CD1c-positive myeloid dendritic cell (primary cell): ENCODE measurements around the gene CBLC.
"Not testable (repeated sequence)": the region's sequence is repeated elsewhere in the genome, so short reads cannot be mapped to it uniquely, and the experiment has no call there.

Experiments used
- DNase-seq: peaks from one replicate; pipeline ENCODE4 v3.0.0-alpha.2; 2016; ENCODE audit errors: extremely low spot score

Gene CBLC

DNA sequence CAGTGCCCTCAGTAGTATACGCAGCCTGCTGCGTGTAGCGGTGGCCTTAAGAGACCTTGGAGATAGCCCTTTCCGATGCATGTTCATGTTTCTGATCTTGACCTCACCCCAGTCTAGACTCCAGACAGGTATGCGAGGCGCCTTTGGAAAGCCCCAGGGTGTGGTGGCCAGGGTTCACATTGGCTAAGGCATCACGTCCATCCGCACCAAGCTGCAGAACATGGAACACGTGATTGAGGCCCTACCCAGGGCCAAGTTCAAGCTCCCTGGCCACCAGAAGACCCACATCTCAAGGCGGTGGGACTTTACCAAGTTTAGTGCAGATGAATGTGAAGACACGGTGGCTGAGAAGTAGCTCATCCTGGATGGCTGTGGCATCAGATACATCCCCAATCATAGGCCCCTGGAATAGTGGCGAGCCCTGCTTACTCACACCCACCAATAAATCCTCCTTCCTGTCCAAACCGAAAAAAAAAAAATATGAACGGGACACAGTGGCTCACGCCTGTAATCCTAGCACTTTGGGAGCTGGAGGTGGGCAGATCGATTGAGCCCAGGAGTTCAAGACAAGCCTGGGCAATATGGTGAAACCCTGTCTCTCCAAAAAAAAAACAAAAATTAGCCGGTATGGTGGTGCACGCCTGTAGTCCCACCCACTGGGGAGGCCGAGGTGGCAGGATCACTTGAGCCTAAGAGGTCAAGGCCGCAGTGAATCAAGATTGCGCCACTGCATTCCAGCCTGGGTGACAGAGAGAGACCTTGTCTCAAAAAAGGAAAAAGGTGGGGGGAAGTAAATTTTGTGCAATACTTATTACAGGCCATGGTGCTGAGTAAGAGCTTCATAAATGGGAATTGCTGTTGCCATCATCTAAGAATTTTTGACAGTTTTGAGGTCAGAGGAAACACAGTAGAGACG lies 12.4 kb upstream of the CBLC start:
- DNase-seq = peak; percentile 83

DNA sequence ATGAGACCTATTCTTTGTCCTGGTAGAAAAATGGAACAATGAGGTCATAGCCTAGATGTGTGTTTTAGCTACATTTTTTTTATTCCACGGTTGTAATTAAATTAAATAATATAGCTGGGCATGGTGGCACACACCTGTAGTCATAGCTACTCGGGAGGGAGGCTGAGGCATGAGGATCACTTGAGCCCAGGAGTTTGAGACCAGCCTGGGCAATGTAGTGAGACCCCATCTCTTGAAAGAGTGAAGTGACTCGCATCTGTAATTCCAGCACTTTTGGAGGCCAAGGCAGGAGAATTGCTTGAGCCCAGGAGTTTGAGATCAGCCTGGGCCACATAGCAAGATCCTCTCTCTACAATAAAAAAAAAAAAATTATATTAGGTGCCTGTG lies 11.7 kb upstream of the CBLC start:
- no peak for DNase-seq

DNA sequence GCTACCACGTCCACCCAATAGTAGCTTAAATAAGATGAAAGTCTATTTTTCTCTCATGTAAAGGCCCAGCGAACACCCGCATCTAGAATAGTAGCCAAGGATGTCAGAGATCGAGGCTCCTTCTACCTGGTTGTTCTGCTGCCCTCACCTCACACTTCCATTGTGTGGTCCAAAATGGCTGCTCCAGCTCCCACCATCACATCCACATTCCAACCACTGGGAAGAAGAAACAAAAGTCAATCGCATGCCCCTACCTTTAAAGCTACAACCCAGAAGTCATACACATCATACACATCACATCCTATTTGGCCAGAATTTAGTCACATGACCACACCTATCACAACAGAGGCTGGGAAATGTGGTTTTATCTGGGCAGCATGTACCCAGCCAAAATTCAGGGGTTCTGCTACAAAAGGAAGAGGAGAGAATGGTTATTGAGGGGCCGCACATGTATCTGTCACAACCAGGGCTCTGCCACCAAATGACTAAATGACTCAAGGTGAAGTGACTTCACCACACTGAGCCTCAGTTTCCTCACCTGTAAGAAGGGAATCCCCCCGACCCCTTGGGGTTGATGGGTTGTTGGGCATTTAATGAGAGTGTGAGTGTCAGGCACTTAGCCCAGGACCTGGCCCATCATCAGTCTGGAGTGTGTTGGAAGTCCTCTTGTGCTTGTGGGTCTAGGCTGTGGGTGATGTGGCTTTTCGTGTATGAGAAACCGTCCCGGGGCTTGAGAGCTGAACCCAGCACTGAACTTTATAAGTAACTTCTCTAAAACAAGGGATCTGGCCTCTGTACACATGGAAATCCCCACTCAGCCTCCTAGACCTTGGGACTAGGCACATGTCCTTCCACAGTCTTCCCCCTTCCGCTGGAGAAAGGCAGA lies 10.2 kb upstream of the CBLC start:
- peak; percentile 75 for DNase-seq

DNA sequence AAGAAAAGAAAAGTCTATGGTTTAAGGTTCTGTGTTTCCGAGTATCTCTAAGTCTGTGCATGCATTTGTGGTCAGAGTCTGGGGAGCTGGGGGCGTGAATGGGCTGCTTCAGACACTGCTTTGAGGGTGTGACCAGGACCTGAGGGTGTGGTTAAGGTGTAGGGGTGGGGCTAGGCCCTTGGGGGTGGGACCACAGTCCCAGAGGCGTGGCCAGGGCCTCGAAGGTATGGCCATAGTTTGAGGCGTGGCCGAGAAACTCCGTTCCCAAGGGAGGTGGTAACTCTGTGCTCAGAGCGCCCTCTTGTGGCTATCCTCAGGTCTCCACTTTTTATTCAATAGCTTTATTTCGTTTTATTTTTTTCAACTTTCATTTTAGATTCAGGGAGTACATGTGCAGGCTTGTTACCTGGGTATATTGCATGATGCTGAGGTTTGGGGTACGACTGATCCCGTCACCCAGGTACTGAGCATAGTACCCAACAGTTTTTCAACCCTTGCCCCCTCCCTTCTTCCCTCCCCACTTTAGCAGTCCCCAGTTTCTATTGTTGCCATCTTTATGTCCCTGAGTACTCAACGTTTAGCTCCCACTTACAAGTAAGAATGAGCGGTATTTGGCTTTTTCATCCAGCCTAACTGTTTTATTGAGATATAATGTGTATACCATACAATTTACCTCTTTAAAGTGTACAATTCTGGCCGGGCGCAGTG lies 7.0 kb upstream of the CBLC start:
- peak; percentile 99 for DNase-seq

DNA sequence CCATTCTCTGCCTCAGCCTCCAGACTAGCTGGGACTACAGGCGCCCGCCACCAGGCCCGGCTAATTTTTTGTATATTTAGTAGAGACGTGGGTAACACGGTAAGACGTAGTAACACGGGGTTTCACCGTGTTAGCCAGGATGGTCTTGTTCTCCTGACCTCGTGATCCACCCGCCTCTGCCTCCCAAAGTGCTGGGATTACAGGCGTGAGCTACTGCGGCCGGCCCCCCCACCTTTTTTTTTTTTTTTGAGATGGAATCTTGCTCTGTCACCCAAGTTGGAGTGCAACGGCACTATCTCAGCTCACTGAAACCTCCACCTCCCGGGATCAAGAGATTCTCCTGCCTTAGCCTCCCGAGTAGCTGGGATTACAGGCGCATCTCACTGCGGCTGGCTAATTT lies 5.5 kb upstream of the CBLC start:
- DNase-seq = not testable (repeated sequence)

DNA sequence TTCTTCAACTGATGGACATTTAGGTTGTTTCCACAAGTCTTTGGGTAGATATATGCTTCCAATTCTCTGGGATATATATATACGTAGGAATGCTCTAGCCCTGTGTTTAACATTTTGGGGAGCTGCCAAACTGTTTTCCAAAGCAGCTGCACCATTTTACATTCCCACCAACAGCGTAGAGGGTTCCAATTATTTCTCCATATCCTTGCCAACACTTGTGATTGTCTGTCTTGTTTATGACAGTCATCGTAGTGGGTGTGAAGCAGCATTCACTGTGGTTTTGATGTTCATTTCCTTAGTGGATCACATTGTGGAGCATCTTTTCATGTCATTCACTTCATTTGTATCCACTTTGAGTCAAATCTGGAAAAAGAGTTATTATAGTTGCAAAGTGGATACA lies 4.7 kb upstream of the CBLC start:
- DNase-seq = no peak

DNA sequence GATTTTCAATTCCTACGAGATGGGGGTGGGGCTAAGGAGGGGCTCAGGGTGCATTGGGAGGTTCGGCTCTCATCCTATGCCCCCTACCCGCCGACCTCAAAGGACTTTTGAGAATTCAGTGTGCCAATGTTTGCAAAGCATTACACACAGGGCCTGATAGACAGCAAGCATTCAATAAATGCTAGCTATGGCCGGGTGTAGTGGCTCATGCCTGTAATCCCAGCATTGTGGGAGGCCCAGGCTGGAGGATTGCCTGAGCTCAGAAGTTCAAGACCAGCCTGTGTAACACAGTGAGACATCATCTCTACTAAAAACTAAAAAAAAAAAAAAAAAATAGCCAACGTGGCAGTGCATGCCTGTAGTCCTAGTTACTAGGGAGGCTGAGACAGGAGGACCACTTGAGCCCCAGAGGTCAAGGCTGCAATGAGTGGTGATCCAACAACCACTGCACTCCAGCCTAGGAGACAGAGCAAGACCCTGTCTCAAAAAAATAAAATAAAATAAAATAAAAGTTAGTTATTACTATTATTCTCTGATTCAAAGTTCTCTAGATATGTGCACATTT lies 1.9 kb upstream of the CBLC start:
- no peak for DNase-seq

DNA sequence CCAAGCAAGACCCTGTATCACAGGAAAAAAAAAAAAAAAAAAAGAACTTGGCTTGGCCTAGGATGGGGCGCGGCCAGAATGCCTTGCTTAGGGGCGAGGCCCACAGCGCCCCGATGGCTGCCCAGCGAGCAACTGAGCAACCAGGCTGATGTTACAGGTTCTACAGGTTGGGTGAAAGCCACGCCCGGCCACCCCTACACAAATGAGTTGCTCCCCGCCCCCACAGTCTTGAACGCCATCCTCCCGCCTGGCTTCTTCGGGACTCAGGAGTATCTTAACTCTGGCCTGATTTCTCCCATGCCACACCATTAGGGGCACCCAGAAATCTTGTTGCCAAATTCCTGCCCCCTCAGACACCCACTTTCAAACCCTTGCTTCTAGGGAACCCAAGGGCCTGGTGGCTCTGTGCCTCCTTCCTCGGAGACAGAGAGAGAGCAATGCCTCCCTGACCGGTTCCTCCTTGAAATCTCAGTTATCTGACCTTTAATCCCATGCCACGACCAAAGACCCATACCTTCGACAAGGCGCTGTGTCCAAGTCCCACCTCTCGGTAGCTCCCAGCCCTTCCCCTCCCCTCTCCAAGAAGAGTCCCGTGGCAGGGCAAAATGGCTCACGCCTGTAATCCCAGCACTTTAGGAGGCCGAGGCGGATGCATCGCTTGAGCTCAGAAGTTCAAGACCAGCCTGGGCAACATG lies 1.1 kb upstream of the CBLC start:
- DNase-seq = no peak

DNA sequence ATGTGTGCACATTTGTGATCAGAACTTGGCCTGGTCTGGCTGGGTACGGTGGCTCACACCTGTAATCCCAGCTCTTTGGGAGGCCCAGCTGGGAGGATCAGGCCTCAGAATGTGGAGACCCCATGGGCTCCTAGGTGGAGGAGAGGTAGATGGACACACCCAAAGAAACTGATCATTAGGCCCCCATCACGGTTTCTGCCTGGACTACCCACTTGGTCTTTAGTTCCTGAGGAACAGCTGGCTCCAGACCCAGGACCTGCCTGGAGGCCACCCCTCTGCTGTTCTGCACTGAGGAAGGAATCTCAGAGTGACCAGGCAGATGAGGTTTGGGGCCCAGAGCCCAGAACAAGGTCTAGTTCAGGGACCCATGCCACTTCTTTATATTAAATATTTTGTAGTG lies 1.5 kb downstream of the CBLC start:
- DNase-seq = no peak

DNA sequence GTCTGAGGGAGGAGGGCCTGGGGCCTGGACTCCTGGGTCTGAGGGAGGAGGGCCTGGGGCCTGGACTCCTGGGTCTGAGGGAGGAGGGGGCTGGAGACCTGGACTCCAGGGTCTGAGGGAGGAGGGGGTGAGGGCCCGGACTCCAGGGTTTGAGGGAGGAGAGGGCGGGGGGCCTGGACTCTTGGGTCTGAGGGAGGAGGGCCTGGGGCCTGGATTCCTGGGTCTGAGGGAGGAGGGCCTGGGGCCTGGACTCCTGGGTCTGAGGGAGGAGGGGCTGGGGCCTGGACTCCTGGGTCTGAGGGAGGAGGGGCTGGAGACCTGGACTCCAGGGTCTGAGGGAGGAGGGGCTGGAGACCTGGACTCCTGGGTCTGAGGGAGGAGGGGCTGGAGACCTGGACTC lies 4.0 kb downstream of the CBLC start:
- DNase-seq = not testable (repeated sequence)

DNA sequence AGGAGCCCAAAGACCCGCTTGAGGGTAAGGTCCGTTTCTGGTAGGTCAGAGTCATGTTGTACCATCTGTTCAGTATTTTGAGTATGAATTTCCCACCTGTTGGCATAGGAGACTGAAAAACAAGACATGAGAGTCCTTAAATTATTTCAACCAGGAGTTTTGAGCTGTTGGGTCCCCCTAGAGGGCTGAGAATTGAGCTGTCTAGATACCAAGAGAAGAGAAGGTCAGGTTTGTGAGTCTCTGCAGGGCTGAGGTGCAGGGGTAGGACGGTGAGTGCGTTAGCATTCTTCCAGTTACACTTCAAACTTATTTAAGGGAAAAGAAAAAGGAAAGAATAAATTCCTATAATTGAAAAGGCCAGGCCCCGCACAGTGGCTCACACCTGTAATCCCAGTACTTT lies 5.0 kb downstream of the CBLC start:
- DNase-seq = no peak

DNA sequence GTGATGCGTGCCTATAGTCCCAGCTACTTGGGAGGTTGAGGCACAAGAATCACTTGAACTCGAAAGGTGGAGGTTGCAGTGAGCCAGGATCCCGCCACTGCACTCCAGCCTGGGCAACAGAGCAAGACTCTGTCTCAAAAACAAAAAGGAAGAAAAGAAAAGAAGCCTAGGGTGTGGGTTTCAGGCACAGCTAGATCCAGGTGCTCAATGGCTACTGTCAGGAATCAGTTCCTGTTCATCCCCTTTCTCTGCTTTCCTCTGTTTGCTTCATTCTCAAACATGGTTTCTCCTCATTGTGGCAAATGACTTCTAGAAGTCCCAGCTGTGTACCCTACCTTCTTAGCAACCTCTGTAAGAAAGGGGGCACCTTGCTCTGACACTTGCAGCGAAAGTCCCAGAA lies 5.9 kb downstream of the CBLC start:
- DNase-seq = no peak

DNA sequence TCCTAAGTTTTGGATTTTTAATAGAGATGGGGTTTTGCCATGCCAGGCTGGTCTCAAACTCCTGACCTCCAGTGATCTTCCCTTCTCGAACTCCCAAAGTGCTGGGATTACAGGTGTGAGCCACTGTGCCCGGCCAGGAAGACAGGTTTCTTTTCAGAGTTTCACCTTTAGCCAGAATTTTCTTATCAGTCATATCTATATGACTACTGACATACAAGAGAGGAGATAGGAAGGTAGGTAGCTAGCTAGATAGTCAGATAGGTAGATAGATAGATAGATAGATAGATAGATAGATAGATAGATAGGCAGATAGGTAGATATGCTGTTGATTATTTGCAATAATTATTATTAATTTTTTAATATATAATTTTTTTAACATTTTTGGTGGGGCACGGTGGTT lies 7.6 kb downstream of the CBLC start:
- no peak for DNase-seq

DNA sequence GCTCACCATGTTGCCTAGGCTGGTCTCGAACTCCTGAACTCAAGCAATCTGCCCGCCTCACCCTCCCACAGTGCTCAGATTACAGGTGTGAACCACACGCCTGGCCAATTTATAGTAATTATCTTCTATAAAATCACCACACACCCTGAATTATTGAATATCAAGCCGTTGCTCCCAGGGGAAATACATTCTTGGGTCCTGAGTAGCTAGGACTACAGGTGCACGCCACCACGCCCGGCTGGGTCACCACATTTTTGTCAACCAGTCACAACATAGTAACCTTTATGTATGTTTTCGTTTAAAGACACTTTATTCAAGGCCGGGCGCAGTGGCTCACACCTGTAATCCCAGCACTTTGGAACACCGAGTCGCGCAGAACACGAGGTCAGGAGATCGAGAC lies 8.3 kb downstream of the CBLC start:
- DNase-seq = no peak

DNA sequence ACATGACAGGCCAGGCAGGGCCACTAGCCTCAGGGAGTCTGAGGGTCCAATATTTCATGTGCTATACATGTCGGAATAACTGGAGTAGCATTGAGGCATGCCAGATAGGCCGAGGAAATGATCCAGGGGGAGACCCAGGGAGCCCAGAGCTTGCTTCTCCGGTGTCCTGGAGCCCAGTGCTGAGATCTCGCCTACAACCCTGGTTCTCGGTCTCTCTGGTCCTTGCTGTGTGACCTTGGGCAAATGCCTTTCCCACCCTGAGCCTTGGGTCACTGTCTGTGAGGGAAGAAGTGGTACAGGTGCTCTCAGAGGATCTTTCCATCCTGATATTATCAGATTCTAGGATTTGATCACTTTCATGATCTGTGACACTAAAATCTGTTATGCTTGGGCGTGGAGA lies 11.3 kb downstream of the CBLC start:
- no peak for DNase-seq

DNA sequence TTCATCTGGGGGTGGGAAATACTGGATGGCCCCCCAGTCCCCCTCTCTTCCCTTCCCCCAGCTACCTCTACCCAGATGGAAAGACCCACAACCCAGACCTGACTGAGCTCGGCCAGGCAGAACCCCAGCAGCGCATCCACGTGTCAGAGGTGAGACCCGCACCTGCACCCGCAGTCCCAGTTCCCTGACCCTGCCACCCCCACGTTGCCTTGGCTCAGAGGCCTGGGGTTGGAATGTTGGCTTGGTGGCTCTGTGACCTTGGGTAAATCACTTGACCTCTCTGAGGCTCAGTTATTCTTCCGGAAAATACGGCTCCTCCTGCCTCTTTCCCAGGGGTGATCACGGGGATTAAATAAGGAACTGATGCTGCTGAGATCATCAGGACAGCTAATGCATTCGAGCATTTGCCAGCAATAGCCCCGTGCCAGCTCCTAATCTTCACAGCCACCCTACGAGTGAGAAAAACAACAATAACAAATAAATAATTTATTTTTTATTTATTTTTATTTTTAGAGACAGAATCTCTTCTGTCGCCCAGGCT lies 12.3 kb downstream of the CBLC start:
- peak; percentile 40 for DNase-seq

DNA sequence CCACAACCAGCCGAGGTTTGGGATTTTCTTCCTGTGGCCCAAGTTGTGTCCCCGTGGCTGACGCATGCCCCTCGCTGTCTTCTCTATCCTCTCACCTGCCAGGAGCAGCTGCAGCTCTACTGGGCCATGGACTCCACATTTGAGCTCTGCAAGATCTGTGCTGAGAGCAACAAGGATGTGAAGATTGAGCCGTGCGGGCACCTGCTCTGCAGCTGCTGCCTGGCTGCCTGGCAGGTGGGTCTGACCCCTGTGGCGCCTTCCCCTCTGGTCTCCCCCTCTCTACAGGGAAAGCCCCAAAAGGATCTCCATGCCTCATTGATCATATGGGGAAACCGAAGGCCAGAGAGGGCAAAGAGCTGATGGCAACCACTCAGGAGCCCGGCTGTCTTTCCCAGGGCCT lies 14.6 kb downstream of the CBLC start:
- no peak for DNase-seq

DNA sequence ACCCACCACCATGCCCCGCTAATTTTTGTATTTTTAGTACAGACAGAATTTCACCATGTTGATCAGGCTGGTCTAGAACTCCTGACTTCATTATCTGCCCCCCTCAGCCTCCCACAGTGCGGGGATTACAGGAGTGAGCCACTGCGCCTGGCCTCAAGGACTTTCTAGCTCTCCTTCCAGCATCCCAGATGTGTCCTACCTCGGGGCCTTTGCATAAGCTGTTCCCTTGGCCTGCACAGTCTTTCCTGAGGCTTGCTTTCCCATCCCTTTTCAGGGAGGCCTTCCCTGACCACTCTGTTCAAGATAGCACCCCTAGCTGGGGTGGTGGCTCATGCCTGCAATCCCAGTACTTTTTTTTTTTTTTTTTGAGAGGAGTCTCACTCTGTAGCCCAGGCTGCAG lies 16.9 kb downstream of the CBLC start:
- DNase-seq = no peak

DNA sequence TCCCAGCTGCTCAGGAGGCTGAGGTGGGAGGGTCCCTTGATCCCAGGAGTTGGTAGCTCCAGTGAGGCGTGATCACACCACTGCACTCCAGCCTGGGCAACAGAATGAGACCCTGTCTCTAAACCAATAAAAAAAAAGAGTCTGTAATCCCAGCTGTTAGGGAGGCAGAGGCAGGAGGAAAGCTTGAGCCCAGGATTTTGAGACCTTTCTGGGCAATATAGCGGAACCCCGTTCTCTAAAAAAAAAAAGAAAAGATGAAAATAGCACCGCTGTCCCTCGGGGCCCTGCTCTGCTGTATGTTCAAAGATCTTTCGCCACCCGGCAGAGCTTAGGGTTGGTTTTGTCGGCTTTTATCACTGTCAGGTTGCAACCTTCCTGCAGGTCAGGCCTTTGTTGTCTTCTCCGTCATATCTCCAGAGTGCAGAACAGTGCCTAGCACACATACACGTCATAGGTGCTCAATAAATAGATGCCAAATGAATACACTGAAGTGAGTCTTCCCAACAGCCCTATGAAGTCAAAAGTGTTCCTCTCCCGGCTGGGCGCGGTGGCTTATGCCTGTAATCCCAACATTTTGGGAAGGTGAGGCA lies 17.8 kb downstream of the CBLC start:
- DNase-seq = no peak

DNA sequence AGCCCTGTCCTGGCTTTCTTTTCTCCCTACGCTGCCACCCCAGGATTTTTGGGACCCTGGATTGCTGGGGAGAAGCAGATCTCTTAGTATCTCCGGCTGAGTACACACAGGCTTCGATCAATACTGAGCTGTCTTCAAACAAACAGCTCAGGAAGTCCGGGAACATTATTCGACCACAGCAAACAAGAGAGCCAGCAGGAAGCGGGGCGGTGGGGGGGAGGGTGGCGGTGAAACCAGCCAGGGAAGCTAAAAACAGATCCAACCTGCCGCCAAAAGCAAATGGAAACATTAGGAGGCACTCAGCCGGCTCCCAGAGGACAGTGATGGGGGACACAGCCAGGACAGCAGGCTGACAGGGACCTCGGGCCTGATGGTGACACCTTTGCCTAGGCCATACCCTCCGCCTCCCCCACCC lies 19.0 kb downstream of the CBLC start:
- no peak for DNase-seq
